Measurements from ENCODE around the gene PLCH1.

PLCH1 gene

GRCh38 chr3:155453512-155453911 is 291.4 kb downstream of the PLCH1 start:
- DNase-seq: no peak

- DNase-seq: no peak
Measured at GRCh38 chr3:155449613-155450267, 295.1 kb downstream of the PLCH1 start.

- DNase-seq: no peak
Measured at GRCh38 chr3:155448531-155448930, 296.3 kb downstream of the PLCH1 start.

- DNase-seq: no peak
Measured at GRCh38 chr3:155446366-155446765, 298.5 kb downstream of the PLCH1 start.

DNA sequence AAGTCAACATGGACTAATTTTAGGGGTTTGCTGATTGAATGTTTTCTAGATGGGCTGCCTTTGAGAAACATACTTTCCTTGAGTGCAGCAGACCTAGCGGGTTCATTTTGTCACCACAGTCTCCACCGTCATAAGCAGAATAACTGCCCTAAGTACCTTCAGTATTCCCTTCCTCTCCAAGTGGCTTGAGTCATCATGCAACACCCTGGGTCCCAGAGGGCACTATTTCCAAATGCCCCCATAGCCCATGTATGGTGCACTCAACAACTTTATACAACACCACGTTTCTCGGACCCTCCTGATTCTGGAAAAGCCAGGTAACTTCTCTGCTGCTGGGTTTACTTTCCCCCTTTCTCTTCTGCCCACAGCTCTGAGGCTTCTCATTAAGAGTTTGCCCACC is 300.1 kb downstream of the PLCH1 start:
- DNase-seq: no peak

GRCh38 chr3:155443815-155444214 is 301.1 kb downstream of the PLCH1 start:
- no peak for DNase-seq

- DNase-seq: no peak
Measured at GRCh38 chr3:155442072-155442471, 302.8 kb downstream of the PLCH1 start.

- DNase-seq: no peak
Measured at GRCh38 chr3:155441506-155441905, 303.4 kb downstream of the PLCH1 start.

GRCh38 chr3:155441026-155441425 is 303.8 kb downstream of the PLCH1 start:
- DNase-seq: no peak

GRCh38 chr3:155435821-155436220 is 309.1 kb downstream of the PLCH1 start:
- DNase-seq: no peak

GRCh38 chr3:155431856-155432570 is 312.9 kb downstream of the PLCH1 start:
- no peak for DNase-seq

GRCh38 chr3:155428563-155428962 is 316.3 kb downstream of the PLCH1 start:
- no peak for DNase-seq

DNA sequence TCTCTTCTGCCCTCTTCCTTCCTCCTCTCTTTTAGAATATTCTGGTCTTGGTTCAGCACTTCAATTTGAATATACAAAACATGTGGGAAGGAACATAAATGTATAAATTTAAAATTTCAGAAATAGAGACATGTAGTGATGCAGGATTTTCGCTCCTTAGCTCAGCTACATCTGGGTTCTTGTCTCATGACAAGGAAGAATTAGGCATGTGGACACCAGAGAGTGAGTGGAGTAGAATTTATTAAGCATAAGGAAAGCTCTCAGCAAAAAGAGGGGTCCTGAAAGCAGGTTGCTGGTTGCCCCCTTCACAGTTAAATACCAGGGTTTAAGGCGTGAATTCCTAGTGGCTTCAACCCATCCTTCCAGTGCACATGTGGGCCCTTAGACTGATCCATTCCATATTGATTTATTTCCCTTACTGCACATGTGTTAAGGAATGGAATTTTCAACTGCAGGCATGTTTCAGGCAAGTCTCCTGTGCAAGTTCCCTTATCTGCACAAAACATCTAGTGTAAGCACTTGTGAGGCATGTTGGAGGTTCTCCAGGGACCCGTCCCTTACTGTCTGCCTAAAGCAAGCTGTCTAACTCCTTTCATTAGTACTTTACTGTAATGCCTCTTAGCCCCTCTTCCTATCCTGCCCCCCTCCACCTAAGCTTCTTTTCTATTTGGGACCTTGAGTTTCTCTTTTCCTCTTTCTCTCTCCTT is 318.2 kb downstream of the PLCH1 start:
- no peak for DNase-seq

DNA sequence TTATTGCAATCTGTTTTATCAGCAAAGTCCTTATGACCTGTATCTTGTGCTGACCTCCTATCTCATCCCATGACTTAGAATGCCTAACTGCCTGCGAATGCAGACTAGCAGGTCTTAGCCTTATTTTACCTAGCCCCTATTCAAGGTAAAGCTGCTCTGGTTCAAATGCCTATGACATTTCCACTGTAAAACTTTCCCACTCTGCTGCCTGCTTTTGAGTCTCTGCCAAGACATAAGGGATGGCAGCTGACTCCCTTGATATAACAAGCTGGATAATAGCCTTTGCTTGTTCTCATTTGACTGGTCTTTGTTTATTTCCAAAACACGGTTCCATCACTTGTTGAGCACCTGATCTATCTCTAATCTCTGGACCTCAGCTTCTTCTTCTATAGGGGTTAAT is 319.5 kb downstream of the PLCH1 start:
- no peak for DNase-seq

GRCh38 chr3:155424323-155424710 is 320.6 kb downstream of the PLCH1 start:
- DNase-seq: no peak

DNA sequence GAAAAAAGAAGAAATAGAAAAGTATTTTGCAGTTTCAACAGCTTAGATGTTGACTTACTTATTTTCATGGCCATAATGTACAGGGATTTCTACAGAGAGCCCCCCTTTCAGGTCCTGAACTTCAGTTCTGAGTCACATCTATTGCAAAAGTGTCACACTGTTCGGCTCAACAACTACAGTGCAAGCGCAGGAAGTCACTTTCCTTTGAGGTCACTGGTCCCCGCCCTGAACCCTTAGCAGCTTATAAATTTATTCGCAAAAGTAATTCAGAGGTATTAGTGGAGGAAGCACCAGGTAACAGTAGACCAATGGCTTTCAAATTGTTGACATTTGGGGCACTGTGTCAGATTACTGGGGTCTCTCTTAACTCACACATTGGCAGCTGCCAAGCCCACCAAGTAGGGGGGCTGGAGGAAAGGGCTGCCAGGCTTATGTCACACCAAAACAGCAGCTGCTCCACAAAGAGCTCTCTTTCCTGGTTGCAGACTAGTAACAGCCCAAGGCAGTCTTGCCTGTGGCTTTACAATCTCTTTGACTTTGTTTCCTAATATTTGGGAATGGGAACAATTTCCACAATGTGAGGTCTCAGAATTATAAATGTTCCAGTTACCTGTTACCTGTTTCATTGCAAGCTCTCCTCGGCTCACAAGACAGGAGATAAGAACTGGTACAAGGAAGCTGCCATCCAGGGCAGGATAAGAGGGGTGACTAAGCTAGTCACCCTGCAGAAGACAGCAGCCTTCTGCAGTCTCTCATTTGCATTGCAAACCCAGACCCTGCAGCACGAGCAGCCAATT is 321.1 kb downstream of the PLCH1 start:
- no peak for DNase-seq

GRCh38 chr3:155420881-155421486 is 323.9 kb downstream of the PLCH1 start:
- DNase-seq: no peak

DNA sequence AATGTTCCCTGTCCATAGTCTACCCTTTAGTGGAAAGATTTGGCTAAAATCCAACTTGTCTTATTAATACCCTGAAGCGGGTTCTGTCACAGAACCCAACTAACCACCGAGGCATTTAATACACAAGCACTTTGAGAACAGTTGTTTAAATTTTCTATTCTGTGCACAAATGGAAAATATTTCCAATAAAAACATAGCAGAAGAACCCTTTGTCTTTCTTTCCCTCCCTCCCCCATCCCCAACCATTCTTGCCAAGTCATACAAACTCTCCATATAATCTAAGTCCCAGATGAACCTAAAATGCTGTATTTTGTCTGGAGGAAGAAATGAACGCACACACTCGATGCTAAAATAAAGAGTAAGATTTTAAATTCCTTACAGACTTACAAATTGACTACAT is 324.5 kb downstream of the PLCH1 start:
- no peak for DNase-seq

- DNase-seq: peak in 2 of 3 experiments; percentile 72 to 93
Measured at GRCh38 chr3:155418407-155418806, 326.5 kb downstream of the PLCH1 start.

GRCh38 chr3:155417119-155417517 is 327.8 kb downstream of the PLCH1 start:
- DNase-seq: no peak

DNA sequence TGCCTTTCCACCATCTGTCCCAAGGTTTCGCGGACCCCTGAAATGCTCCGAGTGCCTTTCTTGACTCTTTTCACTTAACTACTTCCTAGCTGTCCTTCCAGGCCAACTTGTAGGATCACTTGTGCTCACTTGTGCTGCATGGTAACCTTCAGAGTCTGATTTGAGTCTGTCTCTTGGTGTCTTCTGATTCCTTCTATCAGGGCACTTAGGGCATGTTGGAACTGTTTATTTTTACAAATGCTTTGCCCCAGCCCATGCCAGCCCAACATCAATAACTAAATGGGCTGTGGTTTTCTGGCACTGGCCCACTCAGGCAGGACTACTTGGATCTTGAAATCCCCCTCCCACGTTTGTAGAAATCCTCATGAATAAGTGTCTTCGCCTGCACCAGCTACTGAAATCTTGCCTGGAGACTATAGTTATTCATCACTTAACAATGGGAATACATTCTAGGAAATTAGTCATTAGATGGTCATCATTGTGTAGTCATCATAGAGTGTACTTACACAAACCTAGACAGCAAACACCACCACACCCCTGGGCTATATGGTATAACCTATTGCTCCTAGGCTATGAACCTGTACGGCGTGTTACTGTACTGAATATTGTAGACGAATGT is 328.3 kb downstream of the PLCH1 start:
- no peak for DNase-seq

- DNase-seq: no peak
Measured at GRCh38 chr3:155412904-155413303, 332.0 kb downstream of the PLCH1 start.

Data from NCI-H1417 (cell line).